ENCODE data around the gene COX6B1. TPM values are rescaled to one million over a fixed set of nuclear protein-coding genes. Genes with fewer than 3 reads are reported as not detected.
"Not testable (repeated sequence)": the region's sequence is repeated elsewhere in the genome, so short reads cannot be mapped to it uniquely, and the experiment has no call there.

Gene COX6B1
- total RNA-seq, 4 donors from 2014 or later, result 449 to 756 (median 626) TPM

DNA sequence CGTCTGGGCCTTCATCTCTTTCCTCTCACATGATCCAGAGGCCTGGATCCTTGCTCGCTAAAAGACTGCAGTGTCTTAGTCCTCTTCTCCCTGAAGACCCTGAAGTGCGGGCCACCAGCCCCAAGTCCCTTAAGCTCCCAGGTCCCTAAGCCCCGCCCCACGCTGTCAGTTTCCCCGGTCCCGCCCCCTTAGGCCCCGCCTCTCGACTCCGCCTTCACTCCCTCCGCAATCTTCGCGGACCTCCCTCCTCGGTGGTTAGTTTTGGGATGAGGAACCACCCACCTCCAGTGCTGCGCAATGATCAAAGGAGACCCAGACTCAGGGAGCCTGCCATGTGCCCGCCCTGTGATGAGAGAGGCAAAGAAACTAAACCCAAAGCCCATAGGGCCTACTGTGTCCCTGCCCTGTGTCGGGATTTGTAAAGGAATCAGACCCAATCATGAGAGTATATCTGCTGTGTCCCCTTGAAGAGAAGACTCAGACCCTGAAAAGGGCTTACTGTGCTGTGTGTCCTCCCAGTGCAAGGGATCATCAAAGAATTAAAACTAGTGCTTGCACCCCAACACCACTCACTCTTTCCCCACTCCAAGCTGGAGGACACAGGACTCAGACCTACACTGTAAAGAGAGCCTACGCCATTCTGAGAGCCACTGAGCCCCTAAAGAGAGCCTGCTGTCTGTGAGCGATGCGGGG, 3.0 kb upstream of the COX6B1 start:
- H3K4me1 ChIP-seq, result peaks cover 48% of the 10 kb centered on the region
- TF ChIP-seq, protein P1, sequence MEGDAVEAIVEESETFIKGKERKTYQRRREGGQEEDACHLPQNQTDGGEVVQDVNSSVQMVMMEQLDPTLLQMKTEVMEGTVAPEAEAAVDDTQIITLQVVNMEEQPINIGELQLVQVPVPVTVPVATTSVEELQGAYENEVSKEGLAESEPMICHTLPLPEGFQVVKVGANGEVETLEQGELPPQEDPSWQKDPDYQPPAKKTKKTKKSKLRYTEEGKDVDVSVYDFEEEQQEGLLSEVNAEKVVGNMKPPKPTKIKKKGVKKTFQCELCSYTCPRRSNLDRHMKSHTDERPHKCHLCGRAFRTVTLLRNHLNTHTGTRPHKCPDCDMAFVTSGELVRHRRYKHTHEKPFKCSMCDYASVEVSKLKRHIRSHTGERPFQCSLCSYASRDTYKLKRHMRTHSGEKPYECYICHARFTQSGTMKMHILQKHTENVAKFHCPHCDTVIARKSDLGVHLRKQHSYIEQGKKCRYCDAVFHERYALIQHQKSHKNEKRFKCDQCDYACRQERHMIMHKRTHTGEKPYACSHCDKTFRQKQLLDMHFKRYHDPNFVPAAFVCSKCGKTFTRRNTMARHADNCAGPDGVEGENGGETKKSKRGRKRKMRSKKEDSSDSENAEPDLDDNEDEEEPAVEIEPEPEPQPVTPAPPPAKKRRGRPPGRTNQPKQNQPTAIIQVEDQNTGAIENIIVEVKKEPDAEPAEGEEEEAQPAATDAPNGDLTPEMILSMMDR (IDR thresholded peaks at IDR 0.05), result no peak
- TF ChIP-seq POLR2AphosphoS5 (IDR thresholded peaks at IDR 0.05) (no peak), POLR2A (IDR thresholded peaks at IDR 0.05) (no peak), EP300 (IDR thresholded peaks at IDR 0.05) (no peak)
- H3K36me3 ChIP-seq, result no peaks in the 10 kb centered on the region

DNA sequence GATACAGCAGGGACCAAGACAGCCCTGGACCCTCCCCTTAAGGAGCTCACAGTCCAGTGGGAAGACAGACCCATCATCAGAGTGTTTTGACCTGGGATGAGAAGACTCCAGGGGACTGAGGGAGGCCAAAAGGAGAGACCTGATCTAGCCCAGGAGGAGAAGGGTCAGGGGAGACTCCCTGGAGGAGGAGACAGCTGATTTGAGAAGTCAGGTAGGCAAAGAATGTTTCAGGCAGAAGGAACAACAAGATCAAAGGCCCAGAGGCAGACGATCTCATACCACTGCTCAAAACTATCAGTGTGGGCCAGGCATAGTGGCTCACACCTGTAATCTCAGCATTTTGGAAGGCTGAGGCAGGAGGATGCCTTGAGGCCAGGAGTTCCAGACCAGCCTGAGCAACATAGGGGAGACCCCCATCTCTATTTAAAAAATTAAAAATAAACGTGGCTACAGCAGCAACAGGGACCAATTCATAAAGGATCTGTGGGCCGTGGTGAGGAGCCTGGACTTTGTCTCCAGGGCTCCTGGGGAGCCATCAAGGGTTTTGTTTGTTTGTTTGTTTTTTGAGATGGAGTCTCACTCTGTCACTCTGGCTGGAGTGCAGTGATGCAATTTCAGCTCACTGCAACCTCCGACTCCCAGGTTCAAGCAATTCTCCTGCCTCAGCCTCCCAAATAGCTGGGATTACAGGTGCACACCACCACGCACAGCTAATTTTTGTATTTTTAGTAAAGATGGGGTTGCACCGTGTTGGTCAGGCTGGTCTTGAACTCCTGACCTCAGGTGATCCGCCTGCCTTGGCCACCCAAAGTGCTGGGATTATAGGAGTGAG, 2.2 kb upstream of the COX6B1 start:
- TF ChIP-seq, protein P1 (IDR thresholded peaks at IDR 0.05), result no peak
- TF ChIP-seq POLR2A (IDR thresholded peaks at IDR 0.05), result no peak
- TF ChIP-seq POLR2AphosphoS5 (IDR thresholded peaks at IDR 0.05), result no peak
- no peak for TF ChIP-seq EP300 (IDR thresholded peaks at IDR 0.05)
- peaks cover 4% of the 10 kb centered on the region for H3K36me3 ChIP-seq
- H3K4me3 ChIP-seq, result no peak overlapping the region
- peaks cover 48% of the 10 kb centered on the region for H3K4me1 ChIP-seq
- no peak for DNase-seq (ENCODE audit: low spot score in 2 of 2)
- no peaks in the 10 kb centered on the region for H3K9me3 ChIP-seq
- no peaks in the 10 kb centered on the region for H3K27me3 ChIP-seq
- 75% methylated on average over 7 of the region's 7 CpGs for WGBS
- H3K27ac ChIP-seq, result no peak overlapping the region

More for the DNA sequence above, 3.0 kb upstream of the COX6B1 start:
- H3K9me3 ChIP-seq, result no peaks in the 10 kb centered on the region
- peak overlapping the region; percentile 73 for H3K27ac ChIP-seq
- peak; percentile 92 to 93 for DNase-seq (ENCODE audit: low spot score in 2 of 2)
- 19% methylated on average over 19 of the region's 20 CpGs for WGBS
- H3K27me3 ChIP-seq, result no peaks in the 10 kb centered on the region
- peak overlapping the region; percentile 71 for H3K4me3 ChIP-seq

DNA sequence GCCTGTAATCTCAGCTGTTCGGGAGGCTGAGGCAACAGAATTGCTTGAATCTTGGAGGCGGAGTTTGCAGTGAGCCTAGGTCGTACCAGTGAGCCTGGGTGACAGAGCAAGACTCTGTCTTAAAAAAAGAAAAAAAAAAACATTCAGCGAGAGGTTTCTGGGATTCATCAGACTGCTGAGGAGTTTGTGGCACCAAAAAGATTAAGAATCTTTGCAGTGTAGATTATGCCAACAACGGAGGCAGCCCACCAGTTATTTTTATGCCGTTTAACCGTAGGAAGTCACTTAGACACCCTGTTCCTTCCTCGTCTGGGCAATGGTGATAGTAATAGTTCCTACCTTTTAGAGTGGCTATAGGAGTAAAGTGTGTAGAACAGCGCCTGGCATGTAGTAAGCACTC, 2.5 kb downstream of the COX6B1 start:
- TF ChIP-seq POLR2AphosphoS5 (IDR thresholded peaks at IDR 0.05), result no peak
- TF ChIP-seq POLR2A (IDR thresholded peaks at IDR 0.05), result no peak
- TF ChIP-seq, protein P1 (IDR thresholded peaks at IDR 0.05), result no peak
- no peak for TF ChIP-seq EP300 (IDR thresholded peaks at IDR 0.05)

DNA sequence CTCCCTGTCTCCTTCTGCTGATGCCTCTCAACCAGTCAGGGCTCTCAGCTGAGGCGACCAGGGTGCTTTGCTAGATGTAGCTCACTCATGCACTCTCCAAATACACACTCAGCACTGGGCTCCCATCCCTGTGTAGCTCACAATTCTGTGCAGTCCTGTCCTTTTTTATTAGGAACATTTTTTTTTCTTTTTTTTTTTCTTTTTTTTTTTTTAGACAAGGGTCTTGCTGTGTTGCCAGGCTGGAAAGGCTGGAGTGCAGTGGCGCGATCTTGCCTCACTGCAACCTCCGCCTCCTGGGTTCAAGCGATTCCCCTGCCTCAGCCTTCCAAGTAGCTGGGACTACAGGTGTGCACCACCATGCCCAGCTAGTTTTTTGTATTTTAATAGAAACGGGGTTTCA, 6.7 kb downstream of the COX6B1 start:
- not testable (repeated sequence) for H3K27ac ChIP-seq; H3K27me3 ChIP-seq; H3K4me1 ChIP-seq; H3K9me3 ChIP-seq; DNase-seq (ENCODE audit: low spot score in 2 of 2); H3K4me3 ChIP-seq
- 94% methylated on average over 6 of the region's 6 CpGs for WGBS
- peaks cover 91% of the 10 kb centered on the region for H3K36me3 ChIP-seq

More for the DNA sequence above, 2.5 kb downstream of the COX6B1 start:
- H3K27me3 ChIP-seq, result no peaks in the 10 kb centered on the region
- H3K4me1 ChIP-seq, result peaks cover 20% of the 10 kb centered on the region
- H3K36me3 ChIP-seq, result peaks cover 50% of the 10 kb centered on the region
- no peaks in the 10 kb centered on the region for H3K9me3 ChIP-seq
- 78% methylated on average over 9 of the region's 9 CpGs for WGBS
- H3K4me3 ChIP-seq, result no peak overlapping the region
- no peak overlapping the region for H3K27ac ChIP-seq
- no peak for DNase-seq (ENCODE audit: low spot score in 2 of 2)

DNA sequence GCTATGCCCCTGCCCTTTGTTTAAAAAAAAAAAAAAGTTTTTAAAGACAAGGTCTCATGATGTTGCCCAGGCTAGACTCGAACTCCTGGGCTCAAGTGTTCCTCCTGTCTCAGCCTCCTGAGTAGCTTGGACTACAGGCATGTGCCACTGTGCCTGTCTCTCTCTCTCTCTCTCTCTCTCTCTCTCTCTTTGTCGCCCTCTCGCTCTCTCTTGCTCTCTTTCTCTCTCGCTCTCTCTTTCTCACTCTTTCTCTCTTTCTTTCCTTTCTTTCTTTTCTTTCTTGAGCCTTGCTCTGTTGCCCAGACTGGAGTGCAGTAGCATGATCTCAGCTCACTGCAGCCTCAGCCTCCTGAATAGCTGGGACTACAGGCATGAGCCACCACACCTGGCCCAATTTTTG, 7.5 kb downstream of the COX6B1 start:
- 83% methylated on average over 4 of the region's 4 CpGs for WGBS

More for the DNA sequence above, 7.5 kb downstream of the COX6B1 start:
- Histone ChIP-seq H3K4me1 (no peaks in the 10 kb centered on the region), H3K27ac (no peak overlapping the region), H3K36me3 (peaks cover 98% of the 10 kb centered on the region), H3K9me3 (no peaks in the 10 kb centered on the region), H3K4me3 (no peak overlapping the region), H3K27me3 (no peaks in the 10 kb centered on the region)
- DNase-seq (ENCODE audit: low spot score in 2 of 2), result no peak
- TF ChIP-seq POLR2AphosphoS5 (IDR thresholded peaks at IDR 0.05) (no peak), EP300 (IDR thresholded peaks at IDR 0.05) (no peak), POLR2A (IDR thresholded peaks at IDR 0.05) (no peak)
- TF ChIP-seq, protein P1 (IDR thresholded peaks at IDR 0.05), result no peak

Data from suprapubic skin (tissue), 4 donors.